ENCODE data around the gene ARHGDIA. TPM values are rescaled to one million over a fixed set of nuclear protein-coding genes. Genes with fewer than 3 reads are reported as not detected.
A peak's percentile ranks its signal among the peaks of the same experiment; 100 is the strongest.

ARHGDIA gene
- total RNA-seq, 6 experiments from 2014 or later: 758 to 1,040 (median 908) TPM

GRCh38 chr17:81911277-81911961, 40.3 kb upstream of the ARHGDIA start, which contains the start of gene PCYT2:
Gene PCYT2 (minus strand): TSS chr17:81911399. CDS start chr17:81911355, 44 bp downstream.
- peak within 1 kb of the TSS; percentile 66 for H3K27ac Mint-ChIP-seq
- H3K4me3 Mint-ChIP-seq: peak within 1 kb of the TSS; percentile 93
- TF ChIP-seq CTCF (IDR thresholded peaks at IDR 0.05): peak; percentile 44
- peak; percentile 72 for DNase-seq
- no peaks in the 10 kb centered on the region for H3K27me3 Mint-ChIP-seq (ENCODE audit: insufficient read depth)
- H3K36me3 Mint-ChIP-seq (ENCODE audit: low read depth): peaks cover 26% of the 10 kb centered on the region
- H3K9me3 Mint-ChIP-seq: no peaks in the 10 kb centered on the region
- H3K4me1 Mint-ChIP-seq (ENCODE audit: low read depth): peaks cover 7% of the 10 kb centered on the region

GRCh38 chr17:81910840-81911276, 39.7 kb upstream of the ARHGDIA start:
- Mint-ChIP-seq H3K9me3 (no peaks in the 10 kb centered on the region), H3K4me3 (peak overlapping the region; percentile 93), H3K27me3 (ENCODE audit: insufficient read depth) (no peaks in the 10 kb centered on the region), H3K4me1 (ENCODE audit: low read depth) (peaks cover 1% of the 10 kb centered on the region; the same call in 1 of the 2 replicates), H3K36me3 (ENCODE audit: low read depth) (peaks cover 21% of the 10 kb centered on the region), H3K27ac (peak overlapping the region; percentile 66; the same call in 1 of the 2 replicates)
- no peak for DNase-seq
- no peak for TF ChIP-seq CTCF (IDR thresholded peaks at IDR 0.05)

- H3K27me3 Mint-ChIP-seq (ENCODE audit: insufficient read depth): no peaks in the 10 kb centered on the region
- H3K4me3 Mint-ChIP-seq: peak overlapping the region; percentile 93
- H3K9me3 Mint-ChIP-seq: no peaks in the 10 kb centered on the region
- DNase-seq: no peak
- H3K4me1 Mint-ChIP-seq (ENCODE audit: low read depth): no peaks in the 10 kb centered on the region
- peaks cover 20% of the 10 kb centered on the region for H3K36me3 Mint-ChIP-seq (ENCODE audit: low read depth)
- H3K27ac Mint-ChIP-seq: peak overlapping the region; percentile 66
- TF ChIP-seq CTCF (IDR thresholded peaks at IDR 0.05): no peak
Measured at GRCh38 chr17:81909966-81910839, 39.1 kb upstream of the ARHGDIA start.

GRCh38 chr17:81909231-81909630, 38.1 kb upstream of the ARHGDIA start:
- H3K36me3 Mint-ChIP-seq (ENCODE audit: low read depth): peaks cover 17% of the 10 kb centered on the region
- TF ChIP-seq CTCF (IDR thresholded peaks at IDR 0.05): no peak
- H3K27ac Mint-ChIP-seq: no peak overlapping the region
- H3K4me3 Mint-ChIP-seq: no peak overlapping the region
- H3K27me3 Mint-ChIP-seq (ENCODE audit: insufficient read depth): no peaks in the 10 kb centered on the region
- H3K9me3 Mint-ChIP-seq: no peaks in the 10 kb centered on the region
- no peaks in the 10 kb centered on the region for H3K4me1 Mint-ChIP-seq (ENCODE audit: low read depth)
- DNase-seq: no peak

GRCh38 chr17:81908793-81909192, 37.7 kb upstream of the ARHGDIA start:
- H3K27ac Mint-ChIP-seq: no peak overlapping the region
- no peaks in the 10 kb centered on the region for H3K4me1 Mint-ChIP-seq (ENCODE audit: low read depth)
- no peak overlapping the region for H3K4me3 Mint-ChIP-seq
- no peaks in the 10 kb centered on the region for H3K9me3 Mint-ChIP-seq
- H3K36me3 Mint-ChIP-seq (ENCODE audit: low read depth): peaks cover 17% of the 10 kb centered on the region
- DNase-seq: no peak
- H3K27me3 Mint-ChIP-seq (ENCODE audit: insufficient read depth): no peaks in the 10 kb centered on the region
- TF ChIP-seq CTCF (IDR thresholded peaks at IDR 0.05): no peak
